HG03097 (cell line): ENCODE data around the gene RPL12.

ENCODE experiments used
- ATAC-seq: cut with Tn5 transposase; IDR thresholded peaks from one replicate; pipeline ENCODE4 v1.9.1; 2021; ENCODE audit not compliant: unreplicated experiment, low FRiP score

The RPL12 gene

GRCh38 chr9:127450830-127451607 lies at the start of gene RPL12, which contains the start of gene LRSAM1:
Gene RPL12, minus strand, starts transcription at chr9:127451406. Its CDS starts 89 bp downstream, at chr9:127451317.
Gene LRSAM1, plus strand, starts transcription at chr9:127451510. Its CDS starts 3,018 bp downstream, at chr9:127454528.
- peak; percentile 64 for ATAC-seq

- ATAC-seq = no peak
Measured at GRCh38 chr9:127500862-127501261, 49.7 kb upstream of the RPL12 start.

GRCh38 chr9:127500399-127500798 lies 49.2 kb upstream of the RPL12 start:
- ATAC-seq = no peak

GRCh38 chr9:127498298-127498697 lies 47.1 kb upstream of the RPL12 start:
- ATAC-seq = no peak

- no peak for ATAC-seq
Measured at GRCh38 chr9:127497656-127498290, 46.6 kb upstream of the RPL12 start.

GRCh38 chr9:127496974-127497373 lies 45.8 kb upstream of the RPL12 start:
- ATAC-seq = no peak

- no peak for ATAC-seq
Measured at GRCh38 chr9:127495884-127496555, 44.8 kb upstream of the RPL12 start.

- no peak for ATAC-seq
Measured at GRCh38 chr9:127494304-127494702, 43.1 kb upstream of the RPL12 start.

GRCh38 chr9:127493592-127494303 lies 42.5 kb upstream of the RPL12 start:
- no peak for ATAC-seq

- ATAC-seq = no peak
Measured at GRCh38 chr9:127492616-127493015, 41.4 kb upstream of the RPL12 start.

GRCh38 chr9:127491516-127491915 lies 40.3 kb upstream of the RPL12 start:
- no peak for ATAC-seq

GRCh38 chr9:127490535-127491230 lies 39.5 kb upstream of the RPL12 start:
- ATAC-seq = no peak

GRCh38 chr9:127489471-127490115 lies 38.4 kb upstream of the RPL12 start:
- no peak for ATAC-seq

- ATAC-seq = no peak
Measured at GRCh38 chr9:127488946-127489345, 37.7 kb upstream of the RPL12 start.

- no peak for ATAC-seq
Measured at GRCh38 chr9:127485995-127486394, 34.8 kb upstream of the RPL12 start.

- ATAC-seq = no peak
Measured at GRCh38 chr9:127482662-127483061, 31.5 kb upstream of the RPL12 start.

- ATAC-seq = no peak
Measured at GRCh38 chr9:127479507-127480081, 28.4 kb upstream of the RPL12 start.

- ATAC-seq = no peak
Measured at GRCh38 chr9:127474592-127474991, 23.4 kb upstream of the RPL12 start.

GRCh38 chr9:127473932-127474331 lies 22.7 kb upstream of the RPL12 start:
- ATAC-seq = no peak
